ENCODE measurements around the gene SLC2A11.

Gene SLC2A11

DNA sequence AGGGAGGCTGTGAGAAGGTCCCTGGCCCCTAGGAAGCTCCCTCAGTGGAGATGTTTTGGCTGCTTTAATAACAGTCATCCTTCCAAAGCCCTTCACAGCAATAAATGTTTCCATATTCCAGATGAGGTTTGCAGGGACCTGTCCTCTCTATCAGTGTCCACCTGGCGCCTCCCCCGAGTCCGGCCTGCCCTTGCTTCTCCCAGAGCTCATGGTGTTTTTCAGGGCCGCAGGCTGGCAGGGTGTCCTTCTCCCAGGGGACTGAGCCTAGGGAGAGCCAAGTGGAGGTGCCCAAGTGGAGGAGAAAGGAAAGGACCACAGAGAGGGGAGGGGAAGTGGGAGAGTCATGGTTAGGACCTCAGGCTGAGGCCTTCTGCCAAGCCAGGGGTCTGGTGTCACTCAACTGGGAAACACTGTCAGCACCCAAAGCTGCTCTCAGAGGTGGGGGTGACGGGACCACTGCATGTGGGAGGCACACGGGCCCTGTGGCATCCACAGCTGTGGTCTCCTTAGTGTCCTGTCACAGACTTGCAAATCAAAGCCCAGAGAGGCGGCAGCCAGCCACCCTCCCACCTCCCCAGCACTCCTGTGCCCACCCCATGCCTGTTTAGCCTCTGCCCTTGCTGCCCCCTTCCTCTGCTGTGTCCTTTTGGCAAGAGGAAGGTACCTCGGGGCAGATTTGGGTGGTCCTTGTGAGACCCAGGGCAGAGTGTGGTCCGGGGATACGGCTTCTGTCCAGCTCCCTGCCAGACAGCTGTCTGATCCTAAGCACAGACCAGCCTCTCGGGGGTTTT lies 25.3 kb upstream of the SLC2A11 start:
- DNase-seq: no peak

DNA sequence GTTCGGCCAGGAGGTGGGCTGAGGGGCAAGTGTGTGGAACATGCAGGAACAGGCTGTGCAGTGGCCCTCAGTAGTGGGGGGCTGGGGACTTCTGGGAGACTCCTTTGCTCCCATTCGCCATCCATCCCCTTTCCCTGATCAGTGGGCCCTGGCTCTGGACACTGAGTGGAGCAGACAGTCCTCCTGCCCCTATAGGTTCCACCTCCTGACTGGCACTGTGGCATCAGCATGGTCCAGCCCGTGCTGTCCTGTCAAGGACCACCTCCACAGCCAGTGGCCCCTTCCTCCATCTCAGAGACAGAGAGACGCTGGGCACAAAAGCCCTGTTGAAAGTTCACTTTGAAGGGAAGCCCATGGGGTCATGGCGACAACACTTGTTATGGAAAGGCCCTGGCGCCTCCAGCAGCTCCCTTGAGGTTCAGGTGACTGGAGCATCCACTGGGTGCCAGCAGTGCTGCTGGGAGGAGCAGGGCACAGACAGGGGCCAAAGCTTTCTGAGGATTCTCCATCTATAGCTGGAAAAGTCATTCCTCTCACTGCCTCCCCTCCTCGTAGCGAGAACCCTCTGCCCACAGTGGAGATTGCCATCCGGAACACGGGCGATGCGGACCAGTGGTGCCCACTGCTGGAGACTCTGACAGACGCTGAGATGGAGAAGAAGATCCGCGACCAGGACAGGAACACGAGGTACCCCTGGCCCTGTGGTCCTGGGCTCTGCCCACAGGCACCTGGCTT lies 24.5 kb upstream of the SLC2A11 start:
- no peak for DNase-seq

DNA sequence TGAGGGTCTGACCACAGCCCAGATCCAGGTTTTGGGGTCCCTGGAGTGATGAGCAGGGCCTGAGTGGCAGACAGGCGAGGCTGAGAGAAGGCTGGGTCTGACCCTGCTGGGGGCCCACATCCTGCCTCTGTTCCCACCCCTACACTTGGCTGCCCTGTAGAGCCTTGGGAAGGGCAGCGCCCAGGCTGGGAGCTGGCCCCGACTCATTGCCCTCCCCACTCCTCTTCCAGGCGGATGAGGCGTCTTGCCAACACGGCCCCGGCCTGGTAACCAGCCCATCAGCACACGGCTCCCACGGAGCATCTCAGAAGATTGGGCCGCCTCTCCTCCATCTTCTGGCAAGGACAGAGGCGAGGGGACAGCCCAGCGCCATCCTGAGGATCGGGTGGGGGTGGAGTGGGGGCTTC lies 23.8 kb upstream of the SLC2A11 start:
- DNase-seq: no peak

DNA sequence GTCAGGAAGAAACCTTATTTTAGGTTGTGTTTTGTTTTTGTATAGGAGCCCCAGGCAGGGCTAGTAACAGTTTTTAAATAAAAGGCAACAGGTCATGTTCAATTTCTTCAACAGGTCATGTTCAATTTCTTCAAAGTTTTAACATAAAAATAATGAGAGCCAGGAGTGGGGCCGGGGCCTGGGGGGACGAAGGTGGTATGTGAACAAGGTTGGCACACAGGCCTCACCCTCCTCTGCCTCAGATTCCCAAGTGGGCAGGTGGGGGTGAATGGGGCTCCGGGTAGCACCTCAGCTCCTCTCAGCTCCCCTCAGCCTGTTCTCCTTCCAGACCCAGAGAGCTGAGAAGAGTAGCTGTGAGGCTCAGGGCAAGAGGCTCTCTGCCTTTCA lies 23.3 kb upstream of the SLC2A11 start:
- DNase-seq: no peak

DNA sequence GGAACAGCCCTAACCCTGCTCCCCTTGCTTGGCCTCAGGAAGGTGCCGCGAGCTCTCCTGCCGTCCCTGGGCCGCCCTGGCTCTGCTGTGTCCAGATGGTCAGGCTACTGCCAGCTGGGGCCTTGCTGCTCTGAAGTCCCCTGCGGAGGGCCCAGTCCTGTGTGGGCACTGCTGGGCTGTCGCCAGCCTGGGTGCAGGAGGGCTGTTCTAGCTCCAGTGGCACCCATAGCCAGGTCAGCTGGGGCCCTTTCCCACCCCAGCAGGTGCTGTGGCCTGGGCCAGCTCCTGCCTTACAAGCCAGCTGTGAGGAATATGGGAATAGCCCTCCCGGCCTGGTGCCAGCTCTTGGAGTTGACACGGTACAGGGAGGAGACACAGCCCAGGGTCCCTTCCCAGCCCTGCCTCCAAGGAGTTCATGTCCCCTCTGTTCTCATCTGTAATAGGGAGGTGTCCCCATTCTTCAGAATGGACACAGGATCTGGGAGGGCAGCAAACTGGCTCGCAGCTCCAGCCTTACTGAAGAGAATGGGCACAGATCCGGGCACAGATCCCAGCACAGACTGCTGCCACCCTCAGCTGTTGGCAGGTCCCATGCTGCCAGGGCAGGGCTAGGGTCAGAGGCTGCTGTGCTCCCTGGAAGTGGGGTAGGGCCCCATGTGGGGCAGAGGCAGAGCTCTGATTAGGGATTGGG lies 22.7 kb upstream of the SLC2A11 start:
- no peak for DNase-seq

DNA sequence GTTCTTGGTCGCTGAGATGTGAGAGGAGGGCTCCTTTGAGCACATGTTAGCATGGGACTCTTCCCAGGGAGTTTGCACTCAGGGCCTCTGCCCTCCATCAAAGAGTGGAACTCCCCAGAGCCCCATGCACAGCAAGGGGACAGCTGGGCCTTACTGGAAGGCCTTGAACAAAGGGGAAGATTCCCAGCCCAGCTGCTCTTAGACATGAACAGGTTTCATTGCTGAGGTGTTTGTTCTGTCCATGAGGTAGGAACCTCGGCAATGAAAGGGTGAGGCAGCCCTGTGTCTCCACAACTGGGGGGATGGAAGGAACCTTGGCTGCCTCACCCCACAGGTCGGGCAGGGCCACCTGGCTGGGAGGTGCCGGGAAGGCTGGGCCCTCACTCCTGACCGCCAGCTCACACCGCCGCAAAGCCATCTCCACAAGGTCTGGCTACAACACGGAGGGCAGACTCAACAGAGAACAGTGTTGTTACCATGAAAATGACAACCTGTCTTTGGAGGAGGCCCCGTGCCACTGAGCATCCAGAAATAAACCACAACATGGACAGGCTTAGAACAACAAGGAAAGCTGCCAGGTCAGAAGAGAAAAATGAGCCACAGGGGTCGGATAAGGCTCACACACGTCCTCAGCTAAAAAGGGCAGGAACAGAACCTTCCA lies 22.1 kb upstream of the SLC2A11 start:
- no peak for DNase-seq

DNA sequence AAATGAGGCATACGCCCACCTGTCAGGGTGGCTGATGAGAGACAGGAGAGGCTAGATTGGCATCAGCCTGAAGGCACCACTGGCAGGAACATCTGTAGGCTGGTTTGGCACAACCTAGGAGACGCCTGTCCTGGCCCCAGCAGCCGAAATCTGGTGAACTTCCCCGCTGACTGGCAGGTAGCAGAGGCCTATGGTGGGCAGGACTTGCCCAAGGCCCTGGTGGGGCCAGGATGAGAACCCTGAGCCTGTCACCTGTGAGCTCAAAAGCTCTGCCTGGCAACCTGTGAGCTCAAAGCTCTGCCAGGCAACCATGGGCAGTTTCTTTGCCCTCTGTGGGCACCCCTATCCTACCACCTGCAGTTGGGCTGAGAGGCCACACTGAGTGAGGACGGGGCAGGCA lies 21.4 kb upstream of the SLC2A11 start:
- DNase-seq: no peak

DNA sequence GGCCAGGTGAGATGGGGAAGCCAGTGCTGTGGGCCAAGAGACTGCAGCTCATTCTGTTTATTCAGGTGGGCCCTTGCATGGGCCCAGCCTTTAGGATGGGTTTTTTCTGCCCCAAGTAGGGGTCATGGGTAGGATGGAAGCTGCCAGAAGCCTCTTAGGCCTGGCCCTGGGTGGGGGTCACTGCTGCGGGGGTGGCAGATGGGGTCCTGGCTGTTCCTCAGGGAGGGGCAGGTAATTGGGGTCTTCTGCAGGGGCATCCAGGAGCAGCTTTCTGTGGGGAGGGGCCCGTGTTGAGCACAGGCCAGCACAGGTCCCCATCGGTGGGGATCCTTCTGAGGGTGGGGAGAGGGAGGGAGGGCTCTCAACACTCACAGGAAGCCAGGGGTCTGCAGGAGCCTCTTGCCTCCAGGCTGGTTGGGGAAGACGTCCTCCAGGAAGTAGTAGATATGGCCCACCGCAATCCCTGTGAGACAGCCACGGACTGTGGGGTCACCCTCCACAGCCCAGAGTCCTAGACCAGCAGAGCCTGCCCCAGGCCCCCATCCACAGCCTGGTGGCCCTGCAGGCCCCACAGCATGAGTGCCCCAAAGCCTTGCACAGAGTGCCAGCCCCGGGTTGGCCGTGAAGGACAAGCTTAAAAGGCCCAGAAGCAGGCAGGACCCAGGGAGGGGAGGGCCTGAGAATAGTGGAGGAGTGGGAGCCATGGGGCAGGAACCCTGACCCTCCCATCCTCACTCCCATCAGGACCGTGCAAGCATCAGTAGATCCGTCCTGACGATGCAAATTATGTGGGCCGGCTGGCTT lies 20.8 kb upstream of the SLC2A11 start:
- DNase-seq: no peak

DNA sequence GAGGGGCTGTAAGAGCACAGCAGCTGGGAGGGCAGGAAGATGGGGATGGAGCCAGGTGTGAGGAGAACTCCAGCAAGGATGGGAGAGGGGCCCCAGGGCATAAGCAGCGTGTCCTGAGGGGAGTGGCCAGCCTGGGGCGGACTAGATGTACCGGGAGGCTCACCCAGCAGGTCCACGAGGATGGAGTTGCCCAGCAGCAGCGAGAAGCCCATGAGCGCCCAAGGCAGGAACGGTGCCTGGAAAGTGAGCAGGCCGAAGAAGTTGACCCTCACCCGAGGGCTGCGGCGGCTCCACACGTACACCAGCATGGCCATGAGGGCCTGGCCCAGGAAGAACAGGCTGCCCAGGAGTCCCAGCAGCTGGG lies 20.2 kb upstream of the SLC2A11 start:
- no peak for DNase-seq

DNA sequence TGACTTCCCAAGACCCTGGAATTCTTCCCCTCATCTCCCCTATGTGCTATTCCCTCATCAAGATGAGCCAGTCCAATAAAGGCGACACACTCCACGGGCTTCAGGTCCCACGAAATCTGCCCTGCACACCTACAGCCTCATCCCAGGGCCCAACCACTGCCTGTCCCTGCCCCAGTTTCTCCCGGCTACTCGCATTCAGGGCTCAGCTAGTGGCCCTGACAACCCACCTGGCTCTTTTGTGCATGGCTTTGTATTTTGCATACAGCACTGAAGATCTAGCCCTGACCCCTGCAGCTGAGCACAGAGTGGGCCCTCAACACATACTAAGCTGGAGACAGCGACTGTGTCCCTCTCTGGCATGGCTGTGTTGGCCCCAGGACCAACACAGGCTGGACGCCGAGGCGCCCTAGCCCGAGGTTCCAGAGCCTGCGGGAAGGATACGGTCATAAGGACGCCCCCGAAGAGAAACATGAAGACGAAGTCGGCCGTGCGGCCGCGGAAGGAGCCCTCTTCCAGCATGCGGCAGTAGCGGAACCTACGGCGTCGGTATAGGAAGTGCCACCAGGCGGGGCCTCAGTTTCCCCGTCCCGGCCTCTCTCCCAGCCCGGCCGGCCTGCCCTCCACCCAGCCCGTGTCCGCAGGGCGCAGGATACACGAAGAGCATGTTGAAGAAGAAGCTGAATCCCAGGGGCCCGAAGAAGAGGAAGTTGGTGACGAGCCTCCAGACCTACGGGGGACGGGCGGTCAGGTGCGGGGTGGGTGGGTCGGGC lies 19.6 kb upstream of the SLC2A11 start:
- DNase-seq: no peak

DNA sequence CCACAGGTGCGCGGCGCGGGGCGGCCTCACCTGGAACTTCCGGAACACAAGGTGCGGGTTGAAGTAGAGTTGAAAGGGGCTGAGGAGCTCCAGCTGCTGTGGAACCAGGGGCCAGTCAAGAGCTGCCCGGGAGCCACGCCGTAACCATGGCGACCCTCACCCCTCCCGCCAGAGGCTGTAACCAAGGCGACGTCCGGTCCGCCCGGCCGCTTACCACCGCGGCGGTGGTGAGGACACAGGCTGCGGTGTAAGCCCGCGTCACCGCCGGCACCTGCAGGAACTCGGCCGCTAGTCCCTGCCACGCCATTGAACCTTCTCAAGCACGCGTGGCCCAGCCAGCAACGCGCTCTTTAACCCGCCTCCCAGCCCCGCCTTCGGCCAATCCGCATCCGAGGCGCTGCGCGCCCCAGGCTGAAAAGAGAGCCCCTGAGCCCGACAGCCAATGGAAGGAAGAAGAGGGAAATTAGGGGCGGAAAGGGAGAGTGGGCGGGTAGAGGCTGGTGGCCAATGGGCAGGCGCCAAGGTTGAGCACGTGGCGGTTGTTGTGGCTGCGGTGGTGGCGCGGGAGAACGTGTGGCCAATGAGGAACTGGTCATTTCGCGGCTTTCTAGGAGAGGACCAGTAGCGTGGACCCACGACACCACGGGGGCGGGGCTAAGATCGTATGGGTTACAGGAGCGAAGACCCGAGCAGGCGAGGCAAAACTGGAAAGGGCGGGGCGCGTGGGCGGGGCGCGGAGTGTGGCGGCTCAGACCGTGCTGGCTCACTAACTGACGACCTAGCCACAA lies 18.8 kb upstream of the SLC2A11 start, which contains the start of gene DERL3:
Gene DERL3, minus strand, starts transcription at position 326 of the 788 bp plus-strand sequence. Its CDS starts 19 bp downstream, at position 307.
- DNase-seq: peak; percentile 97

DNA sequence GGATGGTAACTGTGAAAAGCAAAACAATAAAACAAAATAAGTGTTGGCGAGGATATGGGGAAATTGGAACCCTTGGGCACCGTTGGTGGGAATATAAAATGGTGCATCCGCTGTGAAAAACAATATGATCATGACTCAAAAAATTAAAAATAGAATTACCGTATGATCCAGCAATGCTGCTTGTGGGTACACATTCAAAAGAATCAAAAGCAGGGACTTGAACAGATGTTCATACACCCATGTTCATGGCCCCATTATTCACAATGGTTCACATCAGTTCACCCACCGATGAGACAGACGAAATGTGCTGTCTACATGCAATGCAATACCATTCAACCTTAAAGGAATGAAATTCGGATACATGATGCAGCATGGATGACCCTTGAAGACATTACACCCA lies 17.6 kb upstream of the SLC2A11 start:
- no peak for DNase-seq

DNA sequence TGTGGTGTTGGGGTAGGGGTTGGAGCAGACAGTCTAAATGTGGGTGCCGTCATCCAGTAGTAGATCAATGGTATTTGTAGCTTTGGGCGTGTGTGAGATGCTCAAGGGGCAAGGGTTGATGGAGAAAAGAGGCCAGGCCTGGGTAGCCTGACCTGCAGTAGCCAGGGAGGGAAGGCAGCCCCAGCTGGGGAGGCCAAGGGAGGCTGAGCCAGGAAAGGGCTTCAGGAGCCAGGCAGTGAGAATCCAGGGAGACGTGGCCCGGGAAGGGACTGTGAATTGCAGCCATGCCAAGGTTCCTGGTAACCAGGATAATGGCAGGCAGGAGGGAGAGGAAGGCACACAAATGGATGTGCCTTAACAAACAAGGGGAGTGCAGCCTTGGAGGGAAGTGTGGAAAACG lies 16.4 kb upstream of the SLC2A11 start:
- DNase-seq: no peak

DNA sequence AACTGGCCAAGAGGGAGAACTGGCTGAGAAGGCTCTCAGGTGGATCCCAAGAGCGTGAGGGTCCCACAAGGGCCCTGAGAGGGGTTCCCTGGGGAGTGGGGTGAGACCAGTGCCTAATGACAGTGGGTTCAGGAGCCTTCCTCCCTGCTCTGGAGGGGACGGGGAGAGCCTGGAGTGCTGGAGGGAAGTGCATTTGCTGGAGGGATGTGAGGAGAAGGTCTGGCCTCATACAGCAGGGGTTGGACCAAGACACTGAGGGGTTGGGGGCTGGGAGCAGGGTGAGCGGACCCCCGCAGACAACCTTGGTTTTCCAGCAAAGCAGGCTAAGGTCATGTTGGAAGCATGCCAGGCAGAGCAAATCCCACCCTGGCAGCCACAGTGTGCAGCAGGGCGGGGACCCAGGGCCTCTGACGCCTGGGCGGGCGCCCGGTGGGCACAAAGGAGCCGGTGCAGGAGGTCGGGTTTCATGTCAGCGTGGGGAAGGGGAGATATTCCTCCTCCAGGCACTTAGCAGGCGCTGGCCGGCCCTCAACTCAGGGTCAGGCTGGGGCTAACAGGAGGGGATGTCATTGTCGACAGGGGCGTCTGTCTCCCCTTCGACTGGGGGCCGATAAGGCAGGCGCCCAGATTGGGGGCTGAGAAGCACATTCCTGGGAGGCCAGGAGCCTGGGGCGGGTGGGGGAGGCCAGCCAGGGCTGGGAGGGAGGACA lies 15.8 kb upstream of the SLC2A11 start:
- DNase-seq: no peak

DNA sequence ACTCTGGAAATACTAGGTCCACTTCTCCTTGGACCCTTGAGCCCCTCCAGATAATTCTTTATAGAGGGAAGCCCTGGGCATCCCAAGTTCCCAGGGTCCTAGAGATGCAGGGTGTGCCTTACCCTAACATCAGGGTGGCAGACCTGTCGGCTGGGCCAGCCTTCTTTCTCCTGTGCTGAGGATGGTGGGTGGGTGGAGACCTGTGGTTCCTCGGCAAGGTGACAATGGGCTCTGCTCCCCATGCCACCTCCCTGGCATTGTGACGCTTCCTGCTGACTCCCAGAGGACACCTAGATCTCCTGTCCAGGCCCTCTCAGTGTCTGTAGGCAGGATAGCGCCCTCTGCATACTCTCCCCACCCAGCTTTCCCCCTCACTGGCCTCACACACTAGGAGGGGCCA lies 15.1 kb upstream of the SLC2A11 start:
- no peak for DNase-seq

DNA sequence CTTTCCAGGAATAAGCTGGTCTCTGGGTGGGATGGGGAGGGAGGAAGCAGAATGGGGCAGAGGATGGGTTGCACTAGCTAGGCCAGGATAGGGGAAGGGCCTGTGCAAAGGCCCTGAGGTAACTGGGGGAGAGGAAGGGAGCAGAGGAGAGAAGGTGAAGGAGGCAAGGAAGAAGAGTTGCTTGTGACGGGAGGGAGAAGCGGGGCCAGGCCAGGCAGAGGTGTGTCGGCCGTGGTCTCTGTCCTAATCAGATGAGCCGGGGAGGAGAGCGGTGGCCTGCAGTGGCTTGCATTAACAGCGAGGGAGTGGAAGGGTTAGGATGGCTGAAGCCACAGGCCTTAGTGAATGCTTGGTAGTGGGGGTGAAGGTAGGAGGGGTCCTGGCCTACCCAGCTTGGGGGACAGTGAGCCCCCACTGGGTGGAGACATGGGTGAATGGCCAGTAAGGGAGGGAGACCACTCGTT lies 12.9 kb upstream of the SLC2A11 start:
- DNase-seq: no peak

DNA sequence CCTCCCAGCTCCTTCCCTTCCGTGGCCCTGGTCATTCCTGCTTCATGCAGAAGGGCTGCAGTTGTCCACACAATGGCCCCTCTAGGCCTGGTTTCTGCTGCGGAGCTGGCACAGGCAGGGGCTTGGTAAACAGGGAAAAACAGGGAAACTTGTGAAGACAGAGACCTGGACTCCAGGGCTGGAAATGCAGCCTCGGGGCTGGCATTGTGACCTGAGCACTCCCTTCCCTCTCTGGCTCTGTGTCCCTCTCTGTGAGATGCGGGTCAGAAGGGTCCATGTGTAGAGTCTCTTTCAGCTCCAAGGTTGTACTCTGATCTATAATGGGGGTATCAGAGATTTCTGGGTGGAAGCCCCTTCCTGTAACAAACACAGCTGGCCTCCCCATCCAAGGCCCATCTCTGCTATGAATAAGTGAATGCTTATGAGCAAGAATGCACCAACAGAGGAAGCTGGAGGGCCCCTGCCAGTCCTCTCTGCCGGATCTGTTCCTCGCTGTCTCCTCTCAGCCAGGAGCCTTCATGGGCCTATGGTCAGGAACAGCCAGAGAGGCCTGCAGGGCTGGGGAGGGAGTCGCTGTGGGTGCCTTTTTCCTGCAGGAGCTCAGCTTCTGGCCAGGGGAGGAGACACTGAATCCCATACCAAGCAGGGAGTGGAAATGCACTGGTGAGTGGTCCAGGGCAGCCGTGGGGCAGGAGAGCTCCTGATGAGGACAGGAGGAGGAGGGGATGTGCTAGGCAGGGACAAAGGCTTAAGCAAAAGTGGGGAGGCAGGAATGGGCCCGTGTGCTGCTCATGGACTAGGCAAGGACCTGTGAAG lies 12.2 kb upstream of the SLC2A11 start:
- no peak for DNase-seq

DNA sequence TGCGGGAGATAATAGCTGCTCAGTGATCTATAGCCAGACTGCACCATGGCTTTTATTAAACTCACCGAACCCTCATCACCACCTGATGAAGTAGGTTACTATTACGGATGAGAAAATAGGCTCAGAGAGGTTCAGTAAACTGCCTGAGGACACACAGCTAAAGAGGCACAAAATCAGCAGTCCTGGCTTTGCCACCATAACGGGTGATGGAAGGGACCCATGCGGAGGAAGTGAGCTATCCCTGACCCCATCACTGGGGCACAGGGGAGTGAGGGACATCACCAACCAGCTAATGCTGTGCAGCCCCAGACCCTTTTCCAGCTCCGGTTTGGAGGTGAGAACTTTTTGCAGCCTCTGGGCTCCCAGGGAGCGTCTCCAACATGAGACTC lies 11.6 kb upstream of the SLC2A11 start:
- DNase-seq: no peak

DNA sequence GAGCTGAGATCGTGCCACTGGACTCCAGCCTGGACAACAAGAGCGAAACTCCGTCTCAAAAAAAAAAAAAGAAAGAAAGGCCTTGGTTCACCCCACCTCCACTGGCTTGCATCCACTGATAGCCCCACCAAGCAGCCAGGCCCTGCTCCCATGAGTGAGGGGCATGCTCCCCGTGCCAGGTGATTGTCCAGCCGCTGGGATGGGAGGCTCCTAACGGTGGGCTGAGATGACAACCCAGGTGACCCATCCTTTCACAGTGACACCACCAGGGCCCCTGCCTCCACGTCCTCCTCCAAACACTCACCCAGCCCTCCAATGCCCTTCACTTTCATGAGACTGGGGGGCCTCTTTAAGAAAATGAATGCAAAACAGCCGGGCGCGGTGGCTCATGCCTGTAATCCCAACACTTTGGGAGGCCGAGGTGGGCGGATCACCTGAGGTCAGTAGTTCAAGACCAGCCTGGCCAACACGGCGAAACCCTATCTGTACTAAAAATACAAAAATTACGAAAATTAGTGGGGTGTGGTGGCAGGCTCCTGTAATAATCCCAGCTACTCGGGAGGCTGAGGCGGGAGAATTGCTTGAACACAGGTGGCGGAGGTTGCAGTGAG lies 10.3 kb upstream of the SLC2A11 start:
- DNase-seq: no peak
